ENCODE measurements around the gene GEMIN4. TPM values are rescaled to one million over a fixed set of nuclear protein-coding genes. Genes with fewer than 3 reads are reported as not detected.
"Not testable (repeated sequence)": the region's sequence is repeated elsewhere in the genome, so short reads cannot be mapped to it uniquely, and the experiment has no call there.

Gene GEMIN4
- total RNA-seq, 1 donor from 2014 or later: 15.6 TPM

GRCh38 chr17:792277-792676, 40.2 kb upstream of the GEMIN4 start:
- H3K9me3 Mint-ChIP-seq: no peaks in the 10 kb centered on the region
- H3K27me3 ChIP-seq: no peaks in the 10 kb centered on the region
- no peaks in the 10 kb centered on the region for H3K79me2 ChIP-seq (ENCODE audit: low read depth)
- no peaks in the 10 kb centered on the region for H4K20me1 ChIP-seq (ENCODE audit: low read depth)
- no peak for DNase-seq (ENCODE audit: low spot score)
- H3K27ac ChIP-seq: no peak overlapping the region
- no peak overlapping the region for H3K9ac ChIP-seq
- H3K36me3 Mint-ChIP-seq: peaks cover 21% of the 10 kb centered on the region
- H3F3A ChIP-seq (ENCODE audit: low read depth): peaks cover 12% of the 10 kb centered on the region
- no peak overlapping the region for H3K4me2 ChIP-seq
- H3K36me3 ChIP-seq: no peaks in the 10 kb centered on the region
- peaks cover 28% of the 10 kb centered on the region for H3K4me1 Mint-ChIP-seq
- no peak overlapping the region for H2AFZ ChIP-seq (replicated peaks)
- peaks cover 8% of the 10 kb centered on the region for H3K27me3 Mint-ChIP-seq (ENCODE audit: insufficient read depth, low read depth)
- TF ChIP-seq EZH2phosphoT487 (IDR thresholded peaks at IDR 0.05): no peak
- TF ChIP-seq EZH2 (IDR thresholded peaks at IDR 0.05): no peak
- no peak for TF ChIP-seq CTCF (IDR thresholded peaks at IDR 0.05)
- no peaks in the 10 kb centered on the region for H3K9me3 ChIP-seq (ENCODE audit: low read depth)
- peak overlapping the region; percentile 30 for H3K27ac Mint-ChIP-seq
- no peak overlapping the region for H3K4me3 Mint-ChIP-seq
- peaks cover 6% of the 10 kb centered on the region for H3K4me1 ChIP-seq
- no peak overlapping the region for H3K4me3 ChIP-seq

GRCh38 chr17:791829-792228, 39.8 kb upstream of the GEMIN4 start:
- Mint-ChIP-seq H3K27ac (no peak overlapping the region), H3K4me3 (no peak overlapping the region)
- no peak overlapping the region for H3K27ac ChIP-seq

GRCh38 chr17:790874-791247, 38.8 kb upstream of the GEMIN4 start:
- H4K20me1 ChIP-seq (ENCODE audit: low read depth); H3K36me3 ChIP-seq; H3K27me3 Mint-ChIP-seq (ENCODE audit: insufficient read depth, low read depth); H3K4me3 ChIP-seq; H3K27ac ChIP-seq; H2AFZ ChIP-seq (replicated peaks); H3K27me3 ChIP-seq; H3K79me2 ChIP-seq (ENCODE audit: low read depth); H3K4me2 ChIP-seq; DNase-seq (ENCODE audit: low spot score); H3K9ac ChIP-seq; H3K4me1 ChIP-seq; H3K9me3 Mint-ChIP-seq; H3K27ac Mint-ChIP-seq; H3K9me3 ChIP-seq (ENCODE audit: low read depth); H3K4me3 Mint-ChIP-seq: not testable (repeated sequence)
- Mint-ChIP-seq H3K4me1 (peaks cover 28% of the 10 kb centered on the region), H3K36me3 (peaks cover 20% of the 10 kb centered on the region)
- peaks cover 12% of the 10 kb centered on the region for H3F3A ChIP-seq (ENCODE audit: low read depth)

More at GRCh38 chr17:791829-792228, 39.8 kb upstream of the GEMIN4 start:
- Histone ChIP-seq H3K4me2 (no peak overlapping the region), H3K36me3 (no peaks in the 10 kb centered on the region), H3K4me1 (peaks cover 6% of the 10 kb centered on the region), H3K4me3 (no peak overlapping the region), H3K9ac (no peak overlapping the region), H3K79me2 (ENCODE audit: low read depth) (no peaks in the 10 kb centered on the region), H2AFZ (replicated peaks) (no peak overlapping the region), H3F3A (ENCODE audit: low read depth) (peaks cover 12% of the 10 kb centered on the region), H4K20me1 (ENCODE audit: low read depth) (no peaks in the 10 kb centered on the region), H3K27me3 (no peaks in the 10 kb centered on the region), H3K9me3 (ENCODE audit: low read depth) (no peaks in the 10 kb centered on the region)
- Mint-ChIP-seq H3K27me3 (ENCODE audit: insufficient read depth, low read depth) (peaks cover 8% of the 10 kb centered on the region), H3K9me3 (no peaks in the 10 kb centered on the region), H3K36me3 (peaks cover 23% of the 10 kb centered on the region), H3K4me1 (peaks cover 28% of the 10 kb centered on the region)
- no peak for DNase-seq (ENCODE audit: low spot score)
- TF ChIP-seq EZH2phosphoT487 (IDR thresholded peaks at IDR 0.05) (no peak), EZH2 (IDR thresholded peaks at IDR 0.05) (no peak), CTCF (IDR thresholded peaks at IDR 0.05) (no peak)

- peaks cover 22% of the 10 kb centered on the region for H3K4me1 Mint-ChIP-seq
- H3K4me2 ChIP-seq; H3K27ac Mint-ChIP-seq; H3K27ac ChIP-seq; H4K20me1 ChIP-seq (ENCODE audit: low read depth); H2AFZ ChIP-seq (replicated peaks); H3K27me3 ChIP-seq; H3K36me3 ChIP-seq; H3K9me3 Mint-ChIP-seq; DNase-seq (ENCODE audit: low spot score); H3K27me3 Mint-ChIP-seq (ENCODE audit: insufficient read depth, low read depth); H3K79me2 ChIP-seq (ENCODE audit: low read depth); H3K9ac ChIP-seq; H3K9me3 ChIP-seq (ENCODE audit: low read depth); H3K4me3 ChIP-seq; H3K4me1 ChIP-seq; H3F3A ChIP-seq (ENCODE audit: low read depth): not testable (repeated sequence)
- H3K36me3 Mint-ChIP-seq: peaks cover 20% of the 10 kb centered on the region
- peak overlapping the region; percentile 55 for H3K4me3 Mint-ChIP-seq
Observed at GRCh38 chr17:789931-790873, 38.1 kb upstream of the GEMIN4 start.

Measured in neural progenitor cell (in vitro differentiated cells).